Stimulated activated CD4-positive, alpha-beta T cell treated with anti-CD3 and anti-CD28 coated beads, TNF-alpha, amount 100 ng/mL, for 24 hours (primary cell): Measurements from ENCODE around the gene PSMG2.
A peak's percentile ranks its signal among the peaks of the same experiment; 100 is the strongest.
"Not testable (repeated sequence)": the region's sequence is repeated elsewhere in the genome, so short reads cannot be mapped to it uniquely, and the experiment has no call there.

Experiments
- DNase-seq, 3 experiments: peaks; one replicate each; pipeline ENCODE4 v3.0.0-alpha.2; 2020; ENCODE audit warnings: low read depth in 3 of 3

PSMG2 gene

DNA sequence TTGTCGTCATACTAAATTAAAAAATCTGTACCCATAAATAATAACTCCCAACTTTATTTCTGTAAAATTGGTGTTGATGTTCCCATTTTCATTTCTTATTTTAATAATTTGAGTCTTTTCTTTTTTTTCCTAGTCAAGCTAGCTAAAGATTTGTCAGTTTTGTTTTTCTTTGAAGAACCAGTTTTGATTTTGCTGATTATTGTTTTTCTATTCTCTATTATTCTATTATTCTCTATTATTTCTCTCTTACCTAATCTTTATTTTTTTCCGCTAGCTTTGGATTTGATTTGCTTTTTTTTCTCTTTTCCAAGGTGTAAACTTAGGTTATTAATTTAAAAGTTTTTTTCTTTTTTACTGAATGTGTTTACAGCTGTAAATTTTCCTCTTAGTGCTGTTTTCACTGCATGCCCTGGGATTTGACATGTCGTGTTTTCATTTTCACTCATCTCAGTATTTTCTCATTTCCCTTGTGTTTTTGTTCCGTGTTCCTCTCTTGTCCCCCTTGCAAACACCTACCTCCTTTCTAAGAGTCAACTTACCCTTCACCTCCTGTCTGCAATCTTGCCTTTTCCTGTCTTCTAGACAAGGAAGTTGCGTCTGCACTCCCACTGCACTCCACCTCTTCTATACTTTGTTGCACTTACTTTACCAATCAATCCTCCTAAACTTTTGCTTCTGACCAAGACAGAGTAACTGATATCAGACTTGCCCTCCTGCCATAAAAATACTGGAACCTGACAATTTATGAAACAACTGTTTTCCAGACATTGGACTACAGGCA, 18.8 kb downstream of the PSMG2 start:
- no peak for DNase-seq

DNA sequence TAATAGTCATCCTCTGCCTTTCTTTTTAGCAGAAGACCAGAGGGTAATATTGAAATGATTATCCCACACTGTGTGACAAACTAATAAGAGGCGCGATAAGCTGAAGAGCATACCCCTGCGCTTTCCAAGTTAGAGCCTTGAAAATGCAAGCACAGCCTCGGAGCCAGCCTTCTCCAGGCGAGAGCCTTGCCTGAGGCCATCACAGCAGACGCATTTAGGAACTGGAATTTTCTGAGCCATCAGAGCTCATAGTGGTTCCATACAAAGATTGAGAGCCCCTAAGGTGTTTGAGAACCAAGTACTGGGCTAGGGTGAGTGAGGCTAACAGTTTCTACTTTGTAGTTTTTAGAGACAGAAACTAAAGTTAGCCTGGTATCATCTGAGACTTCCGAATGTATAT, 19.9 kb downstream of the PSMG2 start:
- no peak for DNase-seq

DNA sequence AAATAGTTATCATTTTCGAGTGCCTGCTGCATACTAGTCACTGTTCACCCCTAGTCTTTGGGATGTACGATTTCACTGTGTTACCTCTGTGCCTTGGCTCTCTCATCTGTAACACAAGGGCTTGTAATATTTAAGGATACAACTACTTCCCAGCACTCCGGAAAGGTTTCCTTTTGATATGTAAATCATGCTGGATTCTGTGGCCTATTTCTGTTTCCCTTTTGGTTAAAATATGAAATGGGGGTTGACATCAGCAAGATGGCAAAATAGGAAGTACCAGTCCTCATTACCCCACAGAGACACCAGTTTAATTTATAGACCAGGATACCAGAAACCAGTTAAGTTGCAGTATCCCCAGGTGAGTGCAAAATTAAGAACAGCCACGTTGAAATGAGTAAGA, 23.5 kb downstream of the PSMG2 start:
- DNase-seq, result no peak

DNA sequence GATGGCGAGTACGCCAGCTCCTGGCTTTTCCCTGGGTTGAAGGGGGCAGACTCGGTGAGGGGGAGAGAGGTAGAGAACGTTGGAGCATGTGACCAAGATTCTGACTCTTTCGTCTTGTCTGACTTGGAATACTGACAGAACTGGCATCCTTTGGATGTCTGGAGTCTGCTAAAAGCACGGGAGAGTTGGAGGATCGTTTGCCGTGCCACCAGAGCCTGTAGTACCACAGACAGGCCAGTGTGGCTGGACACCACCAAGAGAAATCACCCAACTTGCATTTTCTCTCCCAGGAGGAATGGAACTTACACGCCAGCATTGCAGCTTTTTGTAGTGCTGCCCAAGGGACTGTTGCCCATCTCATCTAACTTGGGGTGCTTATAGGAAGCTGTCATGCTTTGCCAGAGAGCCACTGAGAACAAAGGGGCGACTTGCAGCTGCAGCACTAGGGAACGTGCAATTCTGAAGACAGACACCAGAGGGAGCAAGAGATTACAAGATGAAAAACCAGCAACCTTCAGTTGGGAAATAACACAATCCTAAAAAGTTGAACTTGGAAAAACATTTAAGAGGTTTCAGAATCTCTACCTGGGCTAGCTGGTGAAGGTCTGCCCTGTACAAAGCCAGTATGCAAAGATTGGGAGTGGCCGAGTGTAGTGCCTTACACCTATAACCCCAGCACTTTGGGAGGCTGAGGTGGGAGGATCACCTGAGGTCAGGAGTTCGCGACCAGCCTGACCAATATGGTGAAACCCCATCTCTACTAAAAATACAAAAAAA, 24.1 kb downstream of the PSMG2 start:
- DNase-seq, result peak in 2 of 3 experiments; percentile 44 to 53

DNA sequence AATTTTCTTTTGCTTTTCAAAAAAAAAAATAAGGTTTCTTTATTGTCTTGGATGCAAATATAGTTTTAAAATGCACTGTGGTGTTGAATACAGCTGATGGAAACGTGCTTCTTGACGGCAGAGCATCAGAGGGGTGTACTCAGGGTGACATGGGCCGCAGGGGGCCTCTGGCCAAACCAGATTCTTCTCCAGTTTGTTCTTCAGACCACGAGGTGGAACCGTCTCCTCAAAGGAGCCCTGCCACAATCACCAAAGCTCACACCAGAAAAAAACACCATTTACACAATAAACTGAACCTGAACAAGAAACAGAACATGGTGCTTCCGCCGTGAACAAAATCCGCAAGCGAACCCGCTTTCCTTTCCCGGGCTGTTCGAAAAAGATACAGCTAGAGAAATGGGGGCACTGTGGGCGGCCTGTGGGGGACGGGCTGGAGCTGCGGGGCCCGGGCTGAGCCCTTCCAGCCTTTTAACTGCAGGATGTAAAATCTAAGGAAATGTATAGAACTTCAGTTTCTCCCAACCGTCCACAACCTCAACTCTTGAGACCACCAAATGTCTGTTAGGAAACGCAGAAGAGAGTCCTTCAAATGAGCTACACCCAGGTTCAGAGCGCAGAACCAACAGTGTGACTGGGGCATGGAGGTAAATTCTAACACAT, 34.5 kb downstream of the PSMG2 start:
- no peak for DNase-seq

DNA sequence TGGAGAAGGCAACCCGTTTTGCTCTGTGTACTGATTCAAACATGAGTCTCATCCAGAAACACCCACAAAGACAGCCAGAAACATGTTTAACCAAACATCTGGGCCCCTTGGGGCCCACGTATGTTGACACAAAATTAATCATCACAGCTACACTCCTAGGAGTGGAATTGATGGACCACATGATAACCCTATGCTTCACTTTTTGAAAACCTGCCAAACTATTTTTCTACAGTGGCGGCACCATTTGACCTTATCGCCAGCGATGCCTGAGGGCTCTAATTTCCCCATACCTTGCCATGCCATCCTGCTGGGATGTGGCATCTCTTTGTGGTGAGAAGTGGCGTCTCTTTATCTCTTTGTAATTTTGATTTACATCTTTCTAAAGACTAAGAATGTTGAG, 38.5 kb downstream of the PSMG2 start:
- DNase-seq, result no peak

DNA sequence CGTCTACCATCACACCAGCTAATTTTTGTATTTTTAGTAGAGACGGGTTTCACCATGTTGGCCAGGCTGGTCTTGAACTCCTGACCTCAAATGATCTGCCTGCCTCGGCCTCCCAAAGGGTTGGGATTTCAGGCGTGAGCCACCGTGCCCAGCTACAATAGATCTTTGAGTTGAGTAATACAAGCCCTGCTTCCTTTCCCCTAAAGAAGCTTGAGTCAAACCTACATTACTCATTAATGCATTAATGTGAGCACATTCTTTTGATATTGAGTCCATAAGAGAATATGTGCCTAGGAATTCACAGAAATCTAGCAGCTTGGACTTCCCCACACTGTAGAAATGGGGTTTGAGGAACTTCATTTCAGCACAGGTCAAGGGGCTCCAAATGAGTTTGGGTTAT, 39.6 kb downstream of the PSMG2 start:
- DNase-seq, result no peak

DNA sequence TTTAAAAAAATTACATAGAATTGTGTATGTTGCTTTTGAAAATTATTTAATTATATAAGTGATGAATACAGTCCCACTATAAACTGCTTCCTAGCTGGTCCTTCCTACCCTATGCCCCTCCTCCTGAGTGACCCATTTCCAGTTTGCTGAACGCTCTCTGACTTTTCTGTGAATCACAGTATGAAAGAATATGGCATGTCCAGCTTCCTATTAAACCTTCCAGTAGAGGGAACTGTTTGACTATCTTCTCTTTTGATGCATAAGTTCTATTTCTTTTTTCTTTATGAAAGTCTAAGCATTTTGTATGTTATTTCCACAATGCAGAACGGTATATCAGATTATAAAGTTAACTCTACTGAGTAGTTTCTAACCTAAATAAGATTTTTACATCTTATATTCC, 41.3 kb downstream of the PSMG2 start:
- DNase-seq, result no peak

DNA sequence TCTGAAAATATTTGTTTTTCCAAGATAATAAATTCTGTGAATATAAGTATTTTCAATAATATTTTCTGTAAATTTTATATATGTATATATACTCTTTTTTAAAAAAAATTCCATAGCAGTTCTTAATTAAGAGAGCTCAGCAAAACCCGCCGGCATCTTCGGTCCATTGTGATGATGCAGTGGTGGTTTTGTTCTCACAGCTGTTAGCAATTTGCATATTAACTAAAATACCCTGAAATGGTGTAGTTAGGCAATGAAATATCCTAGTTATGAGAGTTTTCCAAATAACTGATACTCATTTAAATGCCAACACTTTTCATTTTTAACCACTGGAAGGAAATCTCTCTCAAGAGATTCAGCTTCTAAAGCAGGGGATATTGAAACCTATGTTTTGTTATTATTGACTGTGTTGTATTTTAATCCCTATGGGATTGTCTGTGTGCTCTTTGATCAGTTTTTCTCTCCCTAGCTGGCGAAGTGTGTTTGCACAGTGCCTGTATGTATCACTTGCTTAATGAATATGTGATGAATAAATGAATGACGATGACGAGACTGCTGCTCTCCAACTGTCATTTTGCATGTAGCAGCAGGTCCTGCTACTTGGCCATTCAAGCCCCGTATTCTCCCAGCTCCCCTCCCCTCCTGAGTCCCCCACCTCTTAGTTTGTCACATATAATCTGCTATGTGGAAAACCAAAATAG, 42.4 kb downstream of the PSMG2 start:
- no peak for DNase-seq

DNA sequence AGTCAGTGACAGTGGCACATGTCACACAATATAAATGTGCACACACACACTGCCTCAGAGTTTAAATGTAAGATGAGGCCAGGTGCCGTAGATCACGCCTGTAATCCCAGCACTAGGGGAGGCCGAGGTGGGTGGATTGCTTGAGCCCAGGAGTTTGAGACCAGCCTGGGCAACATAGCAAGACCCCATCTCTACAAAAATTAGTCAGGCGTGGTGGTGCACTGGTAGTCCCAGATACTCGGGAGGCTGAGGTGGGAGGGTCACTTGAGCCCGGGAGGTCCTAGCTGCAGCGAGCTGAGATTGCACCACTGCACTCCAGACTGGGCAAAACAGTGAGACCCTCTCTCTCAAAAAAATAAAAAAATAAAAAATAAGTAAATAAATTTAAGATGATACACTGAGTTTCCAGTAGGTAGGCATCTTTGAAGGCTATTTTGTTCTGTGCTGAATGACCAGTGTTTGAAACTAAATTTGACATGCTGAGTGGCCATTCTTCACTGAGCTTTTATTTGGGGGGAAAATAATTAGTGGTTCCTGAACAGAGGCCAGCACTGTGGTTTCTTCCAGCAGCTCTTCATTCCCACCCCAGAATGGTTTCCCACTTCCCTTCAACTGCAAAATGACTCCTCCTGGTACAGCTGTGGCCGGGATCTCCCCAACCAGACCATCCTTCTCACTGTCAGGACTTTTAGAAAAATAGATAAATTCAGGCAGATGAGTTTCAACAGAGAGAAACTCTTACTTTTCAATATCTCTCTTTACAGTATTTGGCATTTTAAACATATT, 44.9 kb downstream of the PSMG2 start:
- no peak for DNase-seq

DNA sequence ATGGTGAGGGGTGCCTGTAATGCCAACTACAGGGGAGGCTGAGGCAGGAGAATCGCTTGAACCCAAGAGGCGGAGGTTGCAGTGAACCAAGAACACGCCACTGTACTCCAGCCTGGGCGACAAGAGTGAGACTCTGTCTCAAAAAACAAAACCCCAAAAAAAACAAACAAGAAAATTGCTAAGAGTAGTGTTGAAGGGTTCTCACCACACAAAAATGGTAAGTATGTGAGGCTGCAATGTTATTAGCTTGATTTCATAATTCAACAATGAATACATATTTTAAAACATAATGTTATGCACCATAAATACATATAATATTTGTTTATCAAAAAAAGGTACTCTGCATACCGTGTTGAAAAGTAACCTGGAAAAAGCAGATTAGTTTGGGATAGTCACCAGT, 45.8 kb downstream of the PSMG2 start:
- no peak for DNase-seq

DNA sequence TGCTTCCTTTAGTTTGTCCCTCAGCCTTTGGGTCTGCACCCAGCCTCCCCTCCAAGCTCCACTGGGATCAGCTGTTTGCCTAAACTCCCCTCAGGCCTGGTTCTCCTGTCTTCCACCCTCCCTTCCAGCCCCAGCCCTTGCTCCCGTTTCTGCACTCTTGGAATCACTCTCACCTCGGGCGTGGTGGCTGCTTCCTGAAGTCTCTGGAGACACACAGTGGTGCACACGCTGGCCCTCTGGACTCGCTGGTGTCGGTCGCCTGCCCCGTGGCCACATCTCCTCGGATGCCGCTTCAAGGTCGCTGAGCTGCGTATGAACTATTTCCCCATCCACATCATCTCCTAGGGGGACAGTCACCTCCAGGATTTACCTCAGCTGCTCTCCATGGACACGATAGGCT, 46.3 kb downstream of the PSMG2 start:
- DNase-seq, result no peak

DNA sequence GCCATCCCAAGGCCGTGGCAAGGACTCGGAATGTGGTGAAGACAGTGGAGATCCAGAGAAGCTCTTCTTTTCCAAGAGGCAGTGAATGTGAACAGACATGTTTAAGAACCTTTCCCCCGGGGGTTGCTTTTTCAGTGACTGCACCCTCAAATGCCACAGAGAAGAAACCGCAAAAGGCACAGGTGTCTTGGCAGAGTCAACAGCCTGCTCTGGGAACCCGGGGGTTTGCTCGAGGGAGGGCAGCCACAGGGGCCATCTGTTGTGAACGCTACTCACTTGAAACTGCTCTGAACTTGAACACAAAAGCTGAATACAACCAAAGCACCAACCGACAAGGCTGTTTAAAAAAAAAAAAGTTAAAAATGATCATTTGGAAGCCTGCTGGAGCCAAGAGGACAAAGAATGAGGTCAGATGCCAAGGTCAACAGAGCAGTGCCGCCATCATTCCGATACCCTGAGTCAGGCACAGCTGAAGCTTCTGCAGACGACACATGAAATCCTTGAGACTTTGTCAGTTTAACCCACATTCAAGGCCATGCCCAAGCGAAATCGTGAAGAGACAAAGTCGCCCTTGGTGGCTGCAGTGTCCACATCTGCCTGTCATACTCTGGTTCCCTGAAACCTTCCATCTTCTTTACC, 47.4 kb downstream of the PSMG2 start:
- DNase-seq, result no peak

DNA sequence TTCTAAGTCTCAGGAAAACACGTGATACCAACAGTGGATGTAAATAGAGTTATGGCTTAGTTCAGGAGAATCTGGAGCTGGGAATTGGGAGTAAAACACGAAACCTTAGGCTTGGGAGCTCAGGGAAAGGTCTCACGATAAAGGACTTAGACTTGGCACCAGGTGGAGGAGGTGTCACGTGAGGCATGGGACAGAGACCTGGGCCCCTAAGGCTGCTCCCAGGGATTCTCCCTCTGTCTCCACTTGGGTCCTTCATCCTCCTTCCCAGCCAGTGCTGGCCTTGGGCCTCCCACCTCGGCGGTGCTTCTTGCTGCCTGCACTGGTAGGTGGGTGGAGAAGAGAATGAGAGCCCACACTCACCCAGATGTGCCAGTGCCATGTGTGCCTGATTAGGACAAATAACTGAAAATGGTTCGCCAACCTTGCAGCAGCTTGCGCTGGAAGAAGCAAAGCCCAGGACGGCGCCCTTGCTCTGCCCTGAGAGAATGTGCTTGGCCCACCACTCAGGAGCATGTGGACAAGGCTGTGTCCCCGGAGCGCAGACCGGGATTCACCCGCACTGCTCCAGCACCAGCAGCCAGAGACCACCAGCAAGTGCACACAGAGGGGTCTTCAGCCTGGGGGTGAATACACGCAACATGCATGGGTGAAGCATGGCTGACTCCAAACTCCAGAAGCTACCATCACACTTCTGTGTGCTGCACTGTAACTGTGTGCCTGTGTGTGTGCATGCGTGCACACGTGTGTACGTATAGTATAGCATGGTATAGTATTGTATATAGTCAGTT, 48.1 kb downstream of the PSMG2 start:
- DNase-seq, result no peak

DNA sequence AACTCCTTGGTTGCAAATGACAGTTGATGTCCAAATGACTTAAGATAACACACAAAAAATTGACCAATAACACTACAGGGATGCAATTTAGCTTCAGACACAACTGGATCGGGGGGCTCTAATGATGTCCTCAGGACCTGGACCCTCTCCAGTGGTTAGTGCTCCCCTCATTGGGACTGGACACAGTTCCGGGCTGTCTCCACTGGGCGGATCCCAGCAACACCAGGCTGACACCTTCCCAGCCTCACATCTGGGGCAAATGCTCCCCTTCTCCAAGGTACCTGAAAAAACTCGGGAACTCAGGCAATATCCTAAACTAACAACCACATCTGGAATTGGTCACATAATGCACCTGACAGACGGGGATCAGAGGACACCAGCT, 48.7 kb downstream of the PSMG2 start:
- DNase-seq, result no peak

DNA sequence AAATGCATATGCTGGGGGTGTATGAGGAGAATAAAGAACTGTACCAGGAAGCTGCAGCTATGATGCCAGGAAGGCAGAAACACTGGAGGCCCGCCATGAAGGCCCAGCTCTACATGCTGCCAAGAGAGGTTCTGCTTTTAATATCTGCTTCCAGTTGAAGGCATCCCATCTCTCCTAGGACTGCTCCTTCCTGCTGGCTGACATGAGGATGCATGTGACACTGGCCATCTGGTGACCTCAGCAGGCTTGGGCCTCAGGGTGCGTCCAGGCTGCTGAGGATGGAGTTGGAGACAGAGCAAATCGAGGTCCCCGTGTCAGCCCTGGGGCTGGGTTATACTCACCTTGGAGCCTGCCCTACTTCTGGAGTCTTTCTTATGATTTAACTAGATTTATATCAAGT, 49.0 kb downstream of the PSMG2 start:
- no peak for DNase-seq

DNA sequence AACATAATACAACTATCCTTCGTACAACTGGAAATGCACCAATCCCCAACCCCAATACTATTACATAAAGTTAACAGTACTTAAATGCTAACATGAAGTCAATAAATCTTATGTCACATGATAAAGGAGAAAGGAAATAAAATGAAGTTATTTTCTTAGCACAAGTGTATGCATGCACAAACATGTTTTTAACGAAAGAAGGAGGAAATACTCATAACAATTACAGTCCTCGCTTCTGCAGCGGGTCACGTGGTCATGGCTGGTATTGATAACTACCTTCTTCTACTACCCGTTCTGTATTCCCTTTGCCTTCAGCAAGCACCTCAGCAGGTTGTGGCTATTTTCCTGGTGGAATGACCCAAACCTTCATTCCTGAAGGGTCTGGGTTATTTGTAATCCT, 51.7 kb downstream of the PSMG2 start:
- DNase-seq, result no peak

DNA sequence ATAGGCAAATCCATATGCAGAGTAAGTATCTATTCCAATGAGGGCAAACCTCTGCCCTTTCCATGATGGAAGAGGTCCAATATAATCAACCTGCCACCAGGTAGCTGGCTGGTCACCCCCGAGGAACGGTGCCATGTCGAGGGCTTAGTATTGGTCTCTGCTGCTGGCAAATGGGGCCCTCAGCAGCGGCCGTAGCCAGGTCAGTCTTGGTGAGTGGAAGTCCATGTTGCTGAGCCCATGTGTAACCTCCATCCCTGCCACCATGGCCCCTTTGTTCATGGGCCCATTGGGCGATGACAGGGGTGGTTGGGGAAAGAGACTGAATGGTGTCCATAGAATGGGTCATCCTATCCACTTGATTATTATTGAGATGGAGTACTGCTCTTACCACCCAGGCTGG, 52.8 kb downstream of the PSMG2 start:
- DNase-seq, result not testable (repeated sequence)

DNA sequence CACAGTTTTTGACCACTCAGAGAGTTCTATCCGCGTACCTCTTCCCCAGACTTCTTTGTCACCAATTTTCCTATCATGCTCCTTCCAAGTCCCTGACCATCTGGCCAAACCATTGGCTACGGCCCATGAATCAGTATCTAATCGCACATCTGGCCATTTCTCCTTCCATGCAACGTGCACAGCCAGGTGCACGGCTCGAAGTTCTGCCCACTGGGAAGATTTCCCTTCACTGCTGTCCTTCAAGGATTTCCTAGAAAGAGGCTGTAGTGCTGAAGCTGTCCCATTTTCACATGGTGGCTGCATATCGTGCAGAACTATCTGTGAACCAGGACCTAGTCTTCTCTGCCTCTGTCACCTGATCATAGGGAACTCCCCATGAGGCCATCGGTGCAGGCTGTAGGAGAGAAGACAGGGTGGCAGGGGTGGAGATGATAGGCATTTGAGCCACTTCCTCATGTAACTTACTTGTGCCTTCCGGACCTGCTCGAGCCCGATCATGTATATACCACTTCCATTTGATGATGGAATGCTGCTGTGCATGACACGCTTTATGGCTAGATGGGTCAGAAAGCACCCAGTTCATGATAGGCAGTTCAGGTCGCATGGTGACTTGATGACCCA, 53.9 kb downstream of the PSMG2 start:
- DNase-seq, result not testable (repeated sequence)

DNA sequence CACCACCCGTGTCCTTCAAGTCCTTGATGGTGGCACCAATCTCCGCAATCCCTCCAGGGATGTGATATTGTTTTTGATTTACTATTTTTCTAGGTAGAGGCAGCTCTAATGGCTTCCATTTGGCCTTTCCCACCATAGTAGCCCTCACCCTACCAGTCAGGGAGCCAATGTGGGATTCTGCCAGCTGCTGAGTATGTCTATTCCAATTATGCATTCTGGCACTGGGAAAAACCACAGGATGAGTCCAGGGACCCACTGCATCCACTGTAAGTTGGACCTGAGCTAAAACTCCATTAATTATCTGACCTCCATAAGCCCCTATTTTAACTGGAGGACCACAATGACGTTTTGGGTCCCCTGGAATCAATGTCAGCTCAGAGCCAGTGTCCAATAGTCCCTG, 55.7 kb downstream of the PSMG2 start:
- not testable (repeated sequence) for DNase-seq
